ENCODE results near the gene FZR1.

DNA sequence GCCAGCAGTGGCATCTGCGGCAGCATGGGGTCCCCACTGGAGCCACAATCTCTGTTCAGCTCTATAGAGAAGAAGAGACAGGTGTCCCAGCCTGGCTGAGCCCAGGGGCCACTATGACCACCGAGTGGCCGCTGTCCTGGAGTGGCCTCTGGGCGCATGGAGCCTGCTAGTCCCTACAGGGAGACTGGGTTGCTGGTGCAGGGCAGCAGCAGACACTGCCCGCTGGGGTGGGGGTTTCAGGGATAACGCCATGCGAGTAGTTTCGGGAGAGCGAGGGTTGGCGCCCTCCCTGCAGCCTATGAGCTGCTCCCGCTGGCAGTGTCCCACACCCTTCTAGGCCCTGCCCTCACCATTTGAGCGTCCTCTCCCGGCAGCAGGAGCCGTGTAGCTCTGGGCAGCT lies 22.0 kb downstream of the FZR1 start:
- TF ChIP-seq, protein P1, sequence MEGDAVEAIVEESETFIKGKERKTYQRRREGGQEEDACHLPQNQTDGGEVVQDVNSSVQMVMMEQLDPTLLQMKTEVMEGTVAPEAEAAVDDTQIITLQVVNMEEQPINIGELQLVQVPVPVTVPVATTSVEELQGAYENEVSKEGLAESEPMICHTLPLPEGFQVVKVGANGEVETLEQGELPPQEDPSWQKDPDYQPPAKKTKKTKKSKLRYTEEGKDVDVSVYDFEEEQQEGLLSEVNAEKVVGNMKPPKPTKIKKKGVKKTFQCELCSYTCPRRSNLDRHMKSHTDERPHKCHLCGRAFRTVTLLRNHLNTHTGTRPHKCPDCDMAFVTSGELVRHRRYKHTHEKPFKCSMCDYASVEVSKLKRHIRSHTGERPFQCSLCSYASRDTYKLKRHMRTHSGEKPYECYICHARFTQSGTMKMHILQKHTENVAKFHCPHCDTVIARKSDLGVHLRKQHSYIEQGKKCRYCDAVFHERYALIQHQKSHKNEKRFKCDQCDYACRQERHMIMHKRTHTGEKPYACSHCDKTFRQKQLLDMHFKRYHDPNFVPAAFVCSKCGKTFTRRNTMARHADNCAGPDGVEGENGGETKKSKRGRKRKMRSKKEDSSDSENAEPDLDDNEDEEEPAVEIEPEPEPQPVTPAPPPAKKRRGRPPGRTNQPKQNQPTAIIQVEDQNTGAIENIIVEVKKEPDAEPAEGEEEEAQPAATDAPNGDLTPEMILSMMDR (conservative IDR thresholded peaks at IDR 0.05), result no peak
- no peak for TF ChIP-seq EZH2 (IDR thresholded peaks at IDR 0.05; ENCODE audit: low read depth)
